Suppressor macrophage treated with lipopolysaccharide for 1 hour (primary cell): Measurements from ENCODE around the gene KIF1C.

ENCODE experiments used
- DNase-seq, 3 donors: peaks; one replicate each; pipeline ENCODE4 v3.0.0-alpha.2; 2020 to 2022

Gene KIF1C

DNA sequence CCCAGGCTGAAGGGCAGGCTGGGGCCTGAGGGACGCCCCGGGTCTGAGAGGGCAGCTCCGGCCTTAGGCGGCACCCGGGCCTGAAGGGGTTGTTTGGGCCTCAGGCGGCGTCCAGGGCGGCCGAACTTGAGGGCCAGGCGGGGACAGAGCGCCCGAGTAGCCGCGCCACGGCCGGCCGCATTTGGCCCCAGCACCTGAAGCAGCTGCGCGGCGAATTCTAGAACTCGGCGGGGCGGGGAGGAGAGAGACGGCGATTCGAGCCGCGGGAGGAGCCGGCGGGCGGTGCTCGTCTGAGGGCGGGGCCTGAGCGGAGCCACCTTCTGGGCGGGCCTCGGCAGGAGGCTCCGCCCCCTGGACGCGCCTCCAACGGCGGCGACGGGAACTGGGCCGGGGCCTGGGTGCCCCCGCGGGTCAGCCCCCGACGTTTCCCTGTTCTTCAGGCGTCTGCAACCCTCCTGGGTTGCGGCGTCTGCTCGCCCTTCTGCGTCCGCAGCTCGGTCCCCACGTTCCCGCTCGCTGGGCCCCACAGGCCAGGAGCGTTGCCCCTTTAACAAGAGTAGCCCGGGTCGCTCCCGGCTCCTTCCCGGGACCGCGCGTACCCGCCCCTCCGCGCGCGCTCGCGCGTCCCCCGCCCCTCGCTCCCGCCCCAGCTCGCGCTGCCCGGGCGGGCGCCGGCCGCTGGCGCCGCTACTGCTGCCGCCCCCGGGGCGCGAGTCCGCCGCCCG, at the start of gene KIF1C, which contains the start of gene INCA1:
Gene KIF1C, plus strand, starts transcription at position 649 of the 725 bp plus-strand sequence. CDS start 2,297 bp downstream, outside the sequence.
Gene INCA1, minus strand, starts transcription at position 221 of the 725 bp plus-strand sequence. CDS start 3,085 bp downstream, outside the sequence.
- DNase-seq: peak; percentile 93 to 97 (median 96)

DNA sequence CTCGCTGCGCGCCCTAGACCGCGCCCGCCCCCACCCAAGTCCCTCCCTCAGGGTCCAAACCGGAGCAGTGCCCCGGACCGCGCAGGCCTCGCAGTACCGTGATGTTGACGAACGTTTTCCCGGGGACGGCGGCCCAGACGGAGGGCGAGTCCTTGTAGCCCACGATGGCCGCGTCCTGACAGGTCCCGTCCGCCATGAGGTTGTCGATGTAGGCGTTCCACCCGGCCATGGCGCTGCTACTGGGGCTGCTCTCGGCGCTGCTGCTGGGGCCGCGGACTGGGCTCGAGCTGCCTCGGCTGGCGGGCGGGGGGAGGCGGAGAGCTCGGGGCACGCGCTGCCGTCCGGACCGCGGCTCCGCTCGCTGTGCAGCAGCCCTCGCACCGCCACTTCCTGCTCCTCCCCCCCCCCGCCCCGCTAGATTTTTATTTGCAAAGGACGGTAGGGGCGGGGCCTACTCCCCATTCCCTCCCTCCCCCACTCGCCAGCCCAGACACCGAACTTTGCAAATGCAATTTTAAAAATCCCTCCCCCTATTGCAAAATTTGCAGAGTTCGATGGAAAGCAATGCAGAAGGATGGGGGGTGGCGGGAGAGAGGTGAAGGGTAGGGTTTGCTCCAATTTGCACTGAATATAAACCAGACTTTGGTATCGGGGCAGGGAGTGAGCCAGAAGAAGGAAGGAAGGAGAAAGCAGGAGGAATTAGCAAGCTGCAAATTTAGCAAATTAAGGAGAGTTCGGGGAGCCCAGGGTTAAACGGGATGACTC, 49.4 kb upstream of the KIF1C start, which contains the start of gene PFN1:
Gene PFN1, minus strand, starts transcription at position 365 of the 765 bp plus-strand sequence. Its CDS starts 136 bp downstream, at position 229.
- peak; percentile 94 to 96 (median 96) for DNase-seq

DNA sequence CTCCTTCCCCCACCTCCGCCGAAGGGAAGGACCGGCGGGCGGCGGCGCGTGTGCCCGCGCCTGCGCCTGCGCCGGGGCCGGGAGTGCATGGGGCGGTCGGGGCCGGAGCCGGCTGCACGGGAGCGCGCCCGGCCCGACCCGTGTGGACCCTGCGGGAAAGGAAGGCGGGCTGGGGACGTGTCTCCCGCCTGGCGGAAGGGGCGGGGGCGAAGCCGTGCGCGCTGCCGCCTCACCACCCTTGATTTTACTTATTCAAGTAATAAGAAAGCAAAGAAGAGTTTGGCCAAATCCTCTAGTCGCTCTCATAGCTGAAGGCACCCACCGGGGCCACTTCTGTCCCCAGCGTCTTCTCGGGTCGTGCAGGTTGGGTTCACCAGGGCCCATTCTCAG, 48.8 kb upstream of the KIF1C start:
- DNase-seq: peak; percentile 92 to 97 (median 95)

DNA sequence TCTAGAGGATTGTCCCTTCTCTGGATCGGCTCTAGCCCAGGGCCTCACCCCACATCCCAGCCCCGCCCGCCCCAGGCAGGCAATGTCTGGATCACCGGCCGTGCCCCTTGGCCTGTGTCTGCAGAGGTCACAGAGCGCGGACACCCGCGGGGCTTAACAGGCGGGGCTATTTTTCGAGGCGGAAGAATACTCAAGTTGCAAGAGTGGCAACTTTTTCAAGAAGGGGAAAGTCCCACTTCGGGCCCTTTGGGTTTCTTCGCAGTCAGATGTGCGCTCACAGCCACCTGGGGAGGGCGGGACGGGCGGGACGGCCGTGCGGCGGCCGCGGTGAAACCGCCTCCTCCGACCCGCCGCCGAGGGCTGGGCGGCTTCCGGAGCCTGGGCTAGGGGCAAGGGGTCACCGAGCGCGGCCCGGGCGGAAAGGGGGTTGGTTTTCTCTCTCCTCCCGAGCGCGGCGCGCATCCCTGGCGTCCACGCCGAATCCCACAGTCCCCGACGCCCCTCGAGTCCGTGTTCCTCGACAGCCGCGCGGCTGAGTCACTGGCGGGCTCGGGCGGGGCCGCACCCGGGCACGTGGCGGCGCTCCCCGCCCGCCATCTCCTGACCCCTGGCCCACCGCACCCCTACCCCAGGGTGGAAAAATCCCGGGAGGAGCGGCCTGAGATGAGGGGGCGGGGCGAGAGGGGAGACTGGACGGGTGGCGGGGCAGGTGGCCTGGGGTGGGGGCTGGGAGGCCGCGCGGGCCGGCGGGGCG, 48.3 kb upstream of the KIF1C start:
- DNase-seq: peak; percentile 88 to 93 (median 92)

DNA sequence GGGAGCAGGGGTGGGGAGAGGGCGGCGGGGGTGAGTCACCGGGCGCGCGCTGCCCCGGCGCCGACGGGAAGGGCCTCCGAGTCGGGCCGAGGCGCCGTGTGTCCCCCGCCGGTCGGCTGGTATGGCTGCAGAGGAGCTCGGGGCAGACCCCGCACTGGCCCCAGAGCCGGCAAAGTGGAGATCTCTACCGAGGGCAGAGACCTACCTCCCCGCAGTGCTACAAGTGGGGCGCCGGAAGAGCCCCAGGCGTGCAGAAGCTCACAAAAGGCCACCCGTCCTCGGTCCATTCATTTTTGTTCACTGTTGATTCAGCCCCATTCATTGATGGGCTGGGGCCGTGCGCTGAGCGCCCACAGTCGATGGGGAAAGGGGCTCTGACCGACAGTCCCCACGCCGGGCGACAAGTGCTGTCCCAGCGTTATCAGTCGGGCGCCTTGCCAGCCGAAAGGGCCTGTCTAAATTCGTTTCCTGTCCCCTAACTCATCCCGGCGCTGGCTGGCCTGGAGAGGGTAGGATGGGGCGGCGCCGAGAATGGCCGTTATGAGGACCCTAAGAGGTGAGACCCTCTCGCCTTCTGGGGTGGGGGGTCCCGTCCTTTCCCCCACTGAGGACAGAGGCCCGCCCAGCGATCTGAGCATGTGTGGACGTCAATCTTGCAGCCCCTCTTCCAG, 47.5 kb upstream of the KIF1C start:
- peak in 1 of 3 donors; percentile 43 for DNase-seq

DNA sequence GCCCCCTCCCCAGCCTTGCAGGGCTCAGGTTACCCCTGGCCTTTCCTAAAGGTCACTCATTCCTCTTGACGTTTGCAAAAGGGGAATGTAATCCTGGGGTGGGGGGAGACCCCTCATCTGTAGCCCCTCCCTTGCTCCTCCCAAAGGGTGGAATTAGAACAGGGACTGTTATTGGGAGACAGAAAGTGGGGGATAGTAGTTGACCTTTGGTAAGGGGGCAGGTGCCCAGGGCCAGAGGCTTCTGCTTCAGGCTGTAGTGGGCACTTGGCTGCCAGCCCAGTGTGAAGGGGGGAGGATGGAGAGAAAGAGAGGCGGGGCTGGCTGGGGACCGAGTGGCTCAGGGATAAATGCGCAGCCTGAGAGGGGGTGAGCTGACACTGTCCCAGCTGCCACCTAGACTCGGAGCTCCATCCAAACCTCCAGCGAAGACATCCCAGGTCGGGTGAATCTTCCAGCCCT, 47.0 kb upstream of the KIF1C start, which contains the start of gene ENO3:
Gene ENO3, plus strand, starts transcription at position 374 of the 459 bp plus-strand sequence. CDS start 711 bp downstream, outside the sequence.
- no peak for DNase-seq

DNA sequence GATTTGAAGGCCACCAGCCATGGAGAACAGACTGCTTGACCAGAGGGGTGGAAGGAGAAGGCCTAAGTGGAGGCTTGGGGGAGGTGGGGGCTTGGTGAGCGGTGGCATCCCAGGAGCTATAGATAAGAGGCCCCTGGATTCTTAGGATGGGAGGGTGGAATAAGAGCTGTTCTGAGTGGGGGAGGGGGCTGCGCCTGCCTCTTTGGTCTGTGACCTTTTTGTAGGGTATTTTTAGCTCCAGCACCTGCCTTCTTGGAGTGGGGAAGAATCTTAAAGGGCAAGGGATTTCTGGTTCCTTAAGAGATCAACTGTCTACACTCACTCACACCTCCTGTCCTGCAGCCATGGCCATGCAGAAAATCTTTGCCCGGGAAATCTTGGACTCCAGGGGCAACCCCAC, 46.3 kb upstream of the KIF1C start:
- no peak for DNase-seq

DNA sequence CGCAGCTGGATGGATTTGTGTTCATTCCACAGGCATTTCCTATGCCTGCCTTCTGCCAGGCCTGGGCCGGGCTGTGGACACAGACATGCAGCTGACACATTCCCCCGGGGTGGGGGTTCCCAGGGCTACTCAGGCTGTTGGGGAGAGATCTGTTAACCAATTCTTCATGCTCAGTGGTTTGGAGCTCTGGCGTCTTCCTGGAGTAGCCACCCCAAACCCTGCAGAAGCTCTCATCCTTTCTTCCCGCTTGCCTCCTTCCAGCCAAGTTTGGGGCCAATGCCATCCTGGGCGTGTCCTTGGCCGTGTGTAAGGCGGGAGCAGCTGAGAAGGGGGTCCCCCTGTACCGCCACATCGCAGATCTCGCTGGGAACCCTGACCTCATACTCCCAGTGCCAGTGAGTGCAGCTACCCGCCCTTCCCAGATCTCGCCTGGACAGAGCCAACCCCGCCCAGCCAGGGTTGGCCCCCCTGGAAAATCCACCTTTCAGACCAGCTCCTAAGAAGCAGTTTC, 44.2 kb upstream of the KIF1C start:
- no peak for DNase-seq

DNA sequence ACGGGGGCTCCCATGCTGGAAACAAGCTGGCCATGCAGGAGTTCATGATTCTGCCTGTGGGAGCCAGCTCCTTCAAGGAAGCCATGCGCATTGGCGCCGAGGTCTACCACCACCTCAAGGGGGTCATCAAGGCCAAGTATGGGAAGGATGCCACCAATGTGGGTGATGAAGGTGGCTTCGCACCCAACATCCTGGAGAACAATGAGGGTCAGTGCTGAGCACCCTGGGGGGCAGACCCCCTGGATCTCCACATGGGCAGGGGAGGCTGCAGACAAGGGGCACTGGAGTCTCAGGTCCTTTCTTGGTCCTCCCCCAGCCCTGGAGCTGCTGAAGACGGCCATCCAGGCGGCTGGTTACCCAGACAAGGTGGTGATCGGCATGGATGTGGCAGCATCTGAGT, 42.7 kb upstream of the KIF1C start:
- no peak for DNase-seq

DNA sequence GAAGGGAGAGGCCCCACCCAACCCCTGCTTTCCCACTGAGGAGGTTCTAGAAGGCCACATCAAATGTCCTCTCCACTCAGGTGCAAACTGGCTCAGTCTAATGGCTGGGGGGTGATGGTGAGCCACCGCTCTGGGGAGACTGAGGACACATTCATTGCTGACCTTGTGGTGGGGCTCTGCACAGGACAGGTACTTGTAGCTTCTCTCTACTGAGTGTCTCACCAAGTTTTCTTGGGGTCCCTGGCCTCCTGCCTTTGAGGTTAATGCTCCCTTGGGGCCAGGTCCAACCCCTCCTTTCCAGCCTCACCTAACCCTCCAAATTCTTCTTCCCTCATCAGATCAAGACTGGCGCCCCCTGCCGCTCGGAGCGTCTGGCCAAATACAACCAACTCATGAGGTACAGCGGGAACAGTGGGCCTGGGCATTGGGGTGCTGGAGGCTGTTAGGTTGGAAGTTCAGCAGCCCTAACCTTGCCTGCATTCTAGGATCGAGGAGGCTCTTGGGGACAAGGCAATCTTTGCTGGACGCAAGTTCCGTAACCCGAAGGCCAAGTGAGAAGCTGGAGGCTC, 41.2 kb upstream of the KIF1C start:
- DNase-seq: peak; percentile 40 to 61 (median 41)

DNA sequence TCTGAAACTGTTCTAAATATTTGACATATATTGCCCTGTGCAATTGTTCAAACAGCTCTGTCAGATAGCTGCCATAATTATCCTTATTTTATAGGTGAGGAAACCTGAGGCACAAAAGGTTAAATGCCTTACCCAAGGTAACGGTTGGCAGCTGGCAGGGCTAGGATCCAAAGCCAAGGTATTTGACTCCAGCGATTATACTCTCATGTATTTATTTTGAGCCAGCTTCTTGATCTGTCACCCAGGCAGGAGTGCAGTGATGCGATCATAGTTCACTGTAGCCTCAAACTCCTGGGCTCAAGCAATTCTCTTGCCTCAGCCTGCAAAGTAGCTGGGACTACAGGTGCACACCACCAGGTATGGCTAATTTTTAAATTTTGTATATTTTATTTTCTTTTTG, 39.6 kb upstream of the KIF1C start:
- DNase-seq: no peak

DNA sequence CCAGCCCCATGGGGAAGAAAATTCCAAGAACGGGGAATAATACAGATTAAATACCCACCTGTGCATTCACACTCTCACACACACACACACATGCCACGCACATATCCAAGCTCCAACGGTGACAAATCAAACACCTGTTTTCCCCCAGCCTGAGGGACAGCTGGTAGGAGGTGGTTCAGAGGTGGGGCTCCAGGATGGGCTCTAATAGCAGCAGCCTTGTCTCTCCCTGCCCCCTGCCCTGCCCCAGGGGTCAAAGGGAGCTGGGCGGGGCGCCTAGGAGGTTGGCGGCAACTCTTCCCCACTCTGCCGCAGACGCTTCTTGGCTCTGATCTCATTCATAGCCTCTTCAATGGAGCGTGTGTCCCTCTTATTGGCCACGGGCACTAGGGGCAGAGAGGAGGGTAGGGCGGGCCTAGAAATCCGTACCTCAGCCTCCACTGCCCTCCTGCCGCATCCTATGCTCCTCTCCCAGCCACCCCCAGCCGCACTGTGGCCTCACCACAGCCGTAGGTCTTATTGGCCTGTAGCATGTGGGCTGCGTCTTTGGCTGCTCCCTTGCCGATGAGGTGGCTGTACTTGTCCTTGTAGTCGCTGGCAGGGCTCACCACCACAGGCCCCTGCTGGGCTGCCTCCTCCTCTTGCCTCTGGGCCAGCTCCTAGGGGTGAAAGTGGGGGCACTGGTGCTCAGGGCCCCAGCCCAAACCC, 38.3 kb upstream of the KIF1C start:
- no peak for DNase-seq

DNA sequence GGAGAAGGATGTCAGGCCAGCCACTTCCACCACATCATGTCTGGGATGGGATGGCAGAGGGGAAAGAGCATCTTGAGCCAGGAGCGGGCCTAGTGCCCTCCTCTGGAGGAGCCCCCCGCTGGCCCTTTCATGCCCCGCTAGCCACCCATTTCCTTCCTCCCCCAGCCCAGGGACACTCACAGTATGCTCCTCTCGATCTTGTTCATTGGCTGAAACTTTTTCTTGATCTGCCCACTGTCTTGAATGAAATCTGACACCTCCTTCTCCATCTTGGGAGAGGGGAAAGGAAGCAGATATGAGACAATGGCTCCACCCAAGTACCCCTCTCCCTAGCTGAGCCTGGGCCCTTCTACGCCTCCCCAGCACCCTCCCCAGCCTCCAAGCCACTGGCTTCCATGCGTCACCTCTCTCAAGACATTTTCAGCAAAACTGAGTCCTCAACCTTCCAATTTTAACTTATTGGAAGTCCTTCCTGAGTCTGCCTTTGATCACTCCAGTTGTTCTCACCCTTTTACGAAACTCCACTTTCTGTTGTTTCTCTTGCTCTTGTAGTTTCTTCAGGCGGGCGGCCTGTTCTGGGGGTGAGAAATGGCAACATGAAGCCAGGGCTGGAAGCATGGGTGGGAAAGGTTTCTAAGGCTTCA, 37.3 kb upstream of the KIF1C start:
- DNase-seq: no peak

DNA sequence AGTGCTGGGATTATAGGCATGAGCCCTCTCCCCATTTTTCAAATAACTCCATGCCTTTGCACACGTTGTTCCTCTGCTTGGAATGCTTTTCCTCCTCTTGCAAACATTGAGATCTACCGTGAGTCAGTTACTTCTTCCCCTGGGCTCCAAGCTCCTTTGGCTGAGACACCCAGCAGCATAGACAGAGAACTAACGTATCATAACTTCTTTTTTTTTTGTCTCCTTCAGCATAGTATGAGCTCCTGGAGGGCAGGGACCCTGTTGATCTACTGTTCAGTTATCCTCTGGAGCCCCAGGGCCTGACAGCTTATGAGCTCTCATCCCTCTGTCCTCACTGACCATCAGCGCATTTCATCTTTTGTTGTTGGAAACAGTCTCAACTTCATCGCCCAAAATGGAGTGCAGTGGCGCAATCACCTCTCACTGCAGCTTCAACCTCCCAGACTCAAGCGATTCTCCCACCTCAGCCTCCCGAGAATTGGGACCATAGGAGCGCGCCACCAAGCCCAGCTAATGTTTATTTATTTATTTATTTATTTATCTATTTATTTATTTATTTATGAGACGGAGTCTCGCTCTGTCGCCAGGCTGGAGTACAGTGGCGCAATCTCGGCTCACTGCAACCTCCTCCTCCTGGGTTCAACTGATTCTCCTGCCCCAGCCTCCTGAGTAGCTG, 32.3 kb upstream of the KIF1C start:
- DNase-seq: no peak

DNA sequence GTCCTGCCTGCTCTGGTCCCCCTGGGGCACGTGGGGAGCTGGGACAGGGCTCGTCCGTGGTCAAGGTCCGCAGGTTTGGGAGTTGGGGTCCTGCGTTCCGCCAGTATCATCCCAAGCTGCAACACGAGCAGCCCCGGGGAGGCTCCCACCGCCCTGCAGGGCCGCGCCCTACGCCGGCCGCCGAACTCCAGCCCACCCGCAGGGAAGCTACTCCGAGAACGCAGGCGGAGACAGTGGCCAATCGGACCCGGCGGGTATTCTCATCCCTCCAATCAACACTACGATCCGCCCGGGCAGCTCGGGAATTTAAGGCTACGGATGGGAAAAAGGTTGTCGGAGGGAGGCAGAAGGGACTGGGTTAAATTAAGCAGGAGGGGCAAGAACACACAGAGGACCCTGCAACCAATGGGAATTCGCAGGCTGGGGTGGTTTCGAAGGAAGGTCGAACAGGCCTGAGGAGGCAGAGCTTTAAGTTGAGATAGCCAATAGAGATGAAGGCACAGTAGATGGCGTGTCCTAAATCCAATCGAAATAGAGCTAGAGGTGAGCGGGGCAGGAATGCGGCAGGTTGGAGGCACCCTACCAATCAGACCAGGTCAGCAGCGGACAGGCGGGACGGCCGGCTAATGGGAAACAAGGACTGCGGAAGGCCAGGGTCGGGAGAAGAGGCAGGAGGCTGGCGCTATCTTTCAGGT, 30.8 kb upstream of the KIF1C start:
- peak; percentile 97 to 99 (median 98) for DNase-seq

DNA sequence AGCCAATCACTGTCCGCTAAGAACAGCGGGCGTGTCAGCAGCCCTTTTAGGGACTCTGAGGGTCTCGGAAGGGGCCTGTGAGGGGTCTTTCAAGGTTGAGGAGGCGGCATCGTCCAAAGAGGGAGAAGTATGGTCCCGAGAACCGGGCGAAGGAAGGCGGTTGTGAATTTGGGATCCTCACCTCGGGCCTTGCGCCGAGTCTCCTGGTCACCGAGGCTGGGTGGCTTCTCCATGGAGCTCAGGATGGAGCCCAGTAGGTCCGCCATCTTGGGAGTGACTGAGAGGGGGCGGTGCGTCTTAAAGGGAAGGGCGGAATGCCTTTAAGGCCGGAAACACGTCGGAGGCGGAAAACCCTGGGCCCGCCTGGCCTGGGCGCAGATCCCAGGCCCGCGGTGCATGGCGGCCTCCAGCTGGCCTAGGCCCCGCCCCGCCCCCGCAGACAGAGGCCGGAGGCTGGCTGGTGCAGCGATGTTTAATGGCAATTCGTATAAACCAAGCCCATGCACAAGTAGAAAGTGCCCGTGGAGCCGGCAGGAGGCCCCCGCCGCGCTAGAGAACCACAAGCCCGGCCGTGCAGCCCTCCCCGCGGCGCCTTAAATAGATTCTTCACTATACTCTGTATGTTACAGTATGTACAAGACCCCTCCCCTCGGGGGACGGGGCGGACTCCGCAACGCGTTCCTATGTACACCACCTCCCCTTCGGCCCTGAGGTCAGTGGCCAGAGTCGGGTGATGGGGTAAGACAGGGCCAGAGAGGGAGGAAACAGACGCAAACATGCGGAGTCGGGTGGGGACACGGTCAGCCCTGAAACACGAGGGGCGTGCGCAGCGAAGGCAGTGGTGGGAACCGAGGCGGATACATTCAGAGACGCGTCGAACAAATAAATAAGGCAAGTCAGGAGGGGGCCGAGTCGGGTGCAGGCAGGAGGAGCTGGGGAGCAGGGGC, 29.9 kb upstream of the KIF1C start, which contains the start of gene SPAG7:
Gene SPAG7, minus strand, starts transcription at position 279 of the 947 bp plus-strand sequence. Its CDS starts 13 bp downstream, at position 266.
- peak; percentile 96 to 98 (median 98) for DNase-seq

DNA sequence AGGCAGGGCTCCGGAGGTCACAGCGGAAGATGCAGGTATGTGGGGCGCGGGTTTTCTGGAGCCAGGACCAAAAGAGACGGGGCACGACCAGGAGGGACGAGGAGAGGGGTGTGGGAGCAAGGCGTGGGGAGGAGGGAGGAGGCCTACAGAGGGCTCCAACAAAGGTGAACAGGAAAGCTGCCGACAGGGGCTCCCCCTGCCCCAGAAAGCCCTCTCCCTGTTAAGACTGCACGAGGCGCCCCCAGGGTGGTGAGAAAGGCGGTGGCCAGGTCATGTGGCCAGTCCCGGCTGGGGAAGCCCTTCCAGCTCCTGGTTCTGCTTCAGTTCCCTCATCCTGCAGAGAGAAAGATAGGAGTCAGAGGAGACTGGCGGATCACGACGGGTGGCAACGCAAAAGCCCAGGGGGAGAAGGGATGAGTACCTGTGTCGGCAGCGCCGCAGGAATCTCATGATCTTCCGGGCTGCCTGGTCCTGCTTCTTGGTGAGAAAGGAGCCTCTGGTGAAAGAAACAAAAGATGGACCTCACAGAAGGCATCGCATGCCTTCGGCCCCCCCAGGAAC, 29.2 kb upstream of the KIF1C start:
- peak in 2 of 3 donors; percentile 48 to 66 for DNase-seq
